Measurements from ENCODE around the gene ARSI. TPM values are rescaled to one million over a fixed set of nuclear protein-coding genes. Genes with fewer than 3 reads are reported as not detected.

ARSI gene
- total and polyA plus RNA-seq, 2 of the 13 experiments (the other 11 are each of a cell fraction or from before 2014, with no cell fraction given): 4.2 to 33.9 TPM

DNA sequence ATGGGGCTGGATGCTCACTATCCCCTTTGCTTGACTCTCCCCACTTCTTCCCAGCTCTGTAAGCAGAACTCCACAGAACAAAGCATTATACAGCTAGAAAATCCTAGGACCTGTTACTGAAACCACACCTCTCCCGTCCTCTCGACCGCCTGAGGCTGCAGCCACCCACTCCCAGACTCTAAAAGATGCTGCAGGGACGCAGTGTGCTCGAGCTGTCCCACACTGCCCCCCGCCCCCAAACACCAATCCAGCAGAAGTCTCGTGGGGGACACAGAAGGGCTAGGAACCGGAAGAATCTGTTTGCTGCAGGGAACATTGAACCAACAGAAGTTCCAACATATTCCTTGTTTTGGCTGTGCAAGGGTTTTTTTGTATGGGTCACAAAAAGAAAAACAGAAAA, 20.7 kb downstream of the ARSI start (continued):
- TF ChIP-seq, protein P1, sequence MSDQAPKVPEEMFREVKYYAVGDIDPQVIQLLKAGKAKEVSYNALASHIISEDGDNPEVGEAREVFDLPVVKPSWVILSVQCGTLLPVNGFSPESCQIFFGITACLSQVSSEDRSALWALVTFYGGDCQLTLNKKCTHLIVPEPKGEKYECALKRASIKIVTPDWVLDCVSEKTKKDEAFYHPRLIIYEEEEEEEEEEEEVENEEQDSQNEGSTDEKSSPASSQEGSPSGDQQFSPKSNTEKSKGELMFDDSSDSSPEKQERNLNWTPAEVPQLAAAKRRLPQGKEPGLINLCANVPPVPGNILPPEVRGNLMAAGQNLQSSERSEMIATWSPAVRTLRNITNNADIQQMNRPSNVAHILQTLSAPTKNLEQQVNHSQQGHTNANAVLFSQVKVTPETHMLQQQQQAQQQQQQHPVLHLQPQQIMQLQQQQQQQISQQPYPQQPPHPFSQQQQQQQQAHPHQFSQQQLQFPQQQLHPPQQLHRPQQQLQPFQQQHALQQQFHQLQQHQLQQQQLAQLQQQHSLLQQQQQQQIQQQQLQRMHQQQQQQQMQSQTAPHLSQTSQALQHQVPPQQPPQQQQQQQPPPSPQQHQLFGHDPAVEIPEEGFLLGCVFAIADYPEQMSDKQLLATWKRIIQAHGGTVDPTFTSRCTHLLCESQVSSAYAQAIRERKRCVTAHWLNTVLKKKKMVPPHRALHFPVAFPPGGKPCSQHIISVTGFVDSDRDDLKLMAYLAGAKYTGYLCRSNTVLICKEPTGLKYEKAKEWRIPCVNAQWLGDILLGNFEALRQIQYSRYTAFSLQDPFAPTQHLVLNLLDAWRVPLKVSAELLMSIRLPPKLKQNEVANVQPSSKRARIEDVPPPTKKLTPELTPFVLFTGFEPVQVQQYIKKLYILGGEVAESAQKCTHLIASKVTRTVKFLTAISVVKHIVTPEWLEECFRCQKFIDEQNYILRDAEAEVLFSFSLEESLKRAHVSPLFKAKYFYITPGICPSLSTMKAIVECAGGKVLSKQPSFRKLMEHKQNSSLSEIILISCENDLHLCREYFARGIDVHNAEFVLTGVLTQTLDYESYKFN (CRISPR knock-in tag; conservative IDR thresholded peaks at IDR 0.05): no peak
- no peak for TF ChIP-seq RBFOX2 (IDR thresholded peaks at IDR 0.05; ENCODE audit: low read depth, low read length)
- no peak for TF ChIP-seq NCOA5 (CRISPR knock-in tag; IDR thresholded peaks at IDR 0.05)
- no peak for TF ChIP-seq CBX1 (IDR thresholded peaks at IDR 0.05; ENCODE audit: low read depth)

DNA sequence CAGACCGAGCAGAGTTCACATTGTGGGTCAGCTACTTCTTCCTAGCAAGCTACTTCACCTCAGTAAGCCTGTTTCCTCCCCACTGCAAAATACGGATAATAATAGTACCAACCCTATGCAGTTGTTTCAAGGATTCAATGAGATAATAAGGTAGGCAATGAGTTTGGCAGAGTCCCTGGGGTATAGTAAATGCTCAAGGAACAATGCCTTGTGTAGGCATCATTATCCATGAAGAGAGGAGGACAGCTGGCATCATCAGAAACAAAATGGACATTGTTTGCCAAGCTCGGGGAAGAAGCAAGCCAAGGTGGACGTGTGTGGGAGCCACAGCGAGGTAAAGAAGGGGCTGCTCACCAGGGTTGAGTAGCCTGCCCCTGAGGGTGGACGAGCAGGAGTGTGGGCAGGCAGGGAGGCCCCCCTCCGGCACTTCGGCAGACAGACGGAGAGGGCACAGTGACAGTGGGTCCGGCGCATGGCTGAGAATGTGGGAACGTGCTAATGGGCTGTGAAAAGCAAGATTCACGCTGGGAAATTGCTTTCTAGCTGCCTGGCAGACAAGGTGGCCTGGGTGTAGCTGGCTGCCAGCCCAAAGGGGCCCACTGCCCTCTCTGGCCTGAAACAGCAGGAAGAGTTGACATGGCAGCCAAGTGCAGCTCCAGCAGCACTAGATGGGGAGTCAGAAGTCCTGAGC, 23.2 kb downstream of the ARSI start:
- POLR2A ChIA-PET: no interaction called here
- intact Hi-C loops (cut with micrococcal nuclease; ENCODE audit: unreplicated experiment) (no loop called here), in situ Hi-C loops (cut with HindIII; ENCODE audit: extremely low pct_ligation_motif_present, low pct_unique_long_range_greater_than_20kb) (no loop called here)
- H3K9me3 ChIP-seq (ENCODE audit: low read length): no peaks in the 10 kb centered on the region
- ATAC-seq: no peak
- no peaks in the 10 kb centered on the region for H3K79me2 ChIP-seq (ENCODE audit: insufficient read depth, low read length)
- H4K20me1 ChIP-seq (ENCODE audit: insufficient read depth, low read length): no peaks in the 10 kb centered on the region
- no peak overlapping the region for H2AFZ ChIP-seq (ENCODE audit: low read length)
- no peak overlapping the region for H3K4me3 ChIP-seq (replicated peaks in 1 of 3; ENCODE audit: insufficient read depth in 1 of 3, low read depth in 2 of 3, low read length in 3 of 3)
- DNase-seq (ENCODE audit: low spot score): no peak
- H3K4me2 ChIP-seq (ENCODE audit: low read depth, low read length): no peak overlapping the region
- H3K9ac ChIP-seq (ENCODE audit: insufficient read depth, low read depth, low read length): no peak overlapping the region
- no TSS peak for BruUV-seq (replicated peaks)
- CTCF ChIA-PET (ENCODE audit: low intra/inter-chr PET ratio, low total read pairs): no interaction called here
- peaks cover 7% of the 10 kb centered on the region; the same call in 1 of the 2 replicates for H3K4me1 ChIP-seq (ENCODE audit: insufficient read depth, low read length)
- H3K36me3 ChIP-seq (replicated peaks in 1 of 2; ENCODE audit: control insufficient read depth in 1 of 2, insufficient read depth in 2 of 2, low read length in 2 of 2): no peaks in the 10 kb centered on the region
- peaks cover 3 to 65% of the 10 kb centered on the region in 2 experiments; a peak in 3 of 5 replicates for H3K27me3 ChIP-seq (ENCODE audit: control insufficient read depth in 1 of 2, insufficient read depth in 2 of 2, low read length in 2 of 2)
- FAIRE-seq: no peak
- WGBS (ENCODE audit: low lambda C conversion rate): 40% methylated on average over 12 of the region's 13 CpGs
- no peak overlapping the region for H3K27ac ChIP-seq (ENCODE audit: extremely low read length, insufficient read depth, low read length)
- TF ChIP-seq, protein P2, sequence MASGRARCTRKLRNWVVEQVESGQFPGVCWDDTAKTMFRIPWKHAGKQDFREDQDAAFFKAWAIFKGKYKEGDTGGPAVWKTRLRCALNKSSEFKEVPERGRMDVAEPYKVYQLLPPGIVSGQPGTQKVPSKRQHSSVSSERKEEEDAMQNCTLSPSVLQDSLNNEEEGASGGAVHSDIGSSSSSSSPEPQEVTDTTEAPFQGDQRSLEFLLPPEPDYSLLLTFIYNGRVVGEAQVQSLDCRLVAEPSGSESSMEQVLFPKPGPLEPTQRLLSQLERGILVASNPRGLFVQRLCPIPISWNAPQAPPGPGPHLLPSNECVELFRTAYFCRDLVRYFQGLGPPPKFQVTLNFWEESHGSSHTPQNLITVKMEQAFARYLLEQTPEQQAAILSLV (CRISPR knock-in tag; IDR thresholded peaks at IDR 0.05; ENCODE audit: borderline replicate concordance): no peak
- TF ChIP-seq DR1 (CRISPR knock-in tag; IDR thresholded peaks at IDR 0.05) (no peak), ZNF839 (CRISPR knock-in tag; IDR thresholded peaks at IDR 0.05; ENCODE audit: borderline replicate concordance) (no peak), ZNF652 (CRISPR knock-in tag; IDR thresholded peaks at IDR 0.05; ENCODE audit: borderline replicate concordance, low read depth) (no peak), TAF15 (IDR thresholded peaks at IDR 0.05; ENCODE audit: low read depth, low read length, poor library complexity, severe bottlenecking) (no peak), FOXK2 (IDR thresholded peaks at IDR 0.05) (no peak), FOXO1 (CRISPR knock-in tag; IDR thresholded peaks at IDR 0.05) (no peak), KDM5B (CRISPR knock-in tag; IDR thresholded peaks at IDR 0.05; ENCODE audit: borderline replicate concordance) (no peak), PRDM4 (CRISPR knock-in tag; IDR thresholded peaks at IDR 0.05; ENCODE audit: borderline replicate concordance) (no peak), ATM (IDR thresholded peaks at IDR 0.05; ENCODE audit: borderline replicate concordance) (no peak), ZNF781 (CRISPR knock-in tag; IDR thresholded peaks at IDR 0.05; ENCODE audit: borderline replicate concordance, not compliant biosample characterization) (no peak)
- TF ChIP-seq, protein P3, sequence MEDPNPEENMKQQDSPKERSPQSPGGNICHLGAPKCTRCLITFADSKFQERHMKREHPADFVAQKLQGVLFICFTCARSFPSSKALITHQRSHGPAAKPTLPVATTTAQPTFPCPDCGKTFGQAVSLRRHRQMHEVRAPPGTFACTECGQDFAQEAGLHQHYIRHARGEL (CRISPR knock-in tag; IDR thresholded peaks at IDR 0.05): no peak
